Effector memory CD4-positive, alpha-beta T cell (primary cell): Measurements from ENCODE around the gene ARL2BP.
A peak's percentile ranks its signal among the peaks of the same experiment; 100 is the strongest.

Experiments used
- DNase-seq, 3 donors: peaks; one replicate each; pipeline ENCODE4 v3.0.0-alpha.2; 2020
- H3K27ac ChIP-seq: 2 replicates; pipeline ENCODE4 v1.7.0; 2013; ENCODE audit warnings: mild to moderate bottlenecking, low read length, moderate library complexity; ENCODE audit not compliant: insufficient read depth, poor library complexity, severe bottlenecking
- H3K27me3 ChIP-seq: replicated peaks from 2 replicates; pipeline ENCODE4 v1.7.0; 2013; ENCODE audit warnings: mild to moderate bottlenecking, low read length; ENCODE audit not compliant: insufficient read depth, control insufficient read depth, poor library complexity, severe bottlenecking
- H3K36me3 ChIP-seq: 2 replicates; pipeline ENCODE4 v1.7.0; 2013; ENCODE audit warnings: mild to moderate bottlenecking, low read length, moderate library complexity; ENCODE audit not compliant: control insufficient read depth, insufficient read depth
- H3K4me1 ChIP-seq: 2 replicates; pipeline ENCODE4 v1.7.0; 2013; ENCODE audit warnings: low read length, mild to moderate bottlenecking; ENCODE audit not compliant: control insufficient read depth, insufficient read depth, poor library complexity, severe bottlenecking
- H3K4me3 ChIP-seq: 2 replicates; pipeline ENCODE4 v1.7.0; 2013; ENCODE audit warnings: low read length, low read depth, mild to moderate bottlenecking; ENCODE audit not compliant: insufficient read depth, poor library complexity, severe bottlenecking
- H3K9me3 ChIP-seq: 2 replicates; pipeline ENCODE4 v1.7.0; 2013; ENCODE audit warnings: mild to moderate bottlenecking, low read length, moderate library complexity; ENCODE audit not compliant: control insufficient read depth

The ARL2BP gene

GRCh38 chr16:57234707-57235092 lies 10.4 kb upstream of the ARL2BP start:
- H3K36me3 ChIP-seq, result peaks cover 73% of the 10 kb centered on the region
- no peak overlapping the region for H3K27ac ChIP-seq
- H3K4me1 ChIP-seq, result no peaks in the 10 kb centered on the region
- H3K27me3 ChIP-seq, result no peaks in the 10 kb centered on the region
- H3K9me3 ChIP-seq, result no peaks in the 10 kb centered on the region
- no peak overlapping the region for H3K4me3 ChIP-seq
- DNase-seq, result no peak

GRCh38 chr16:57235128-57236021 lies 9.7 kb upstream of the ARL2BP start:
- DNase-seq, result no peak
- Histone ChIP-seq H3K4me3 (no peak overlapping the region), H3K9me3 (no peaks in the 10 kb centered on the region), H3K36me3 (peaks cover 69% of the 10 kb centered on the region), H3K27ac (no peak overlapping the region), H3K27me3 (no peaks in the 10 kb centered on the region), H3K4me1 (no peaks in the 10 kb centered on the region)

GRCh38 chr16:57236022-57236350 lies 9.1 kb upstream of the ARL2BP start:
- H3K36me3 ChIP-seq, result peaks cover 63% of the 10 kb centered on the region

GRCh38 chr16:57238682-57239081 lies 6.4 kb upstream of the ARL2BP start:
- no peaks in the 10 kb centered on the region for H3K4me1 ChIP-seq
- H3K4me3 ChIP-seq, result no peak overlapping the region
- H3K9me3 ChIP-seq, result no peaks in the 10 kb centered on the region
- no peaks in the 10 kb centered on the region for H3K27me3 ChIP-seq
- DNase-seq, result no peak
- peaks cover 39% of the 10 kb centered on the region for H3K36me3 ChIP-seq
- no peak overlapping the region for H3K27ac ChIP-seq

More at GRCh38 chr16:57236022-57236350, 9.1 kb upstream of the ARL2BP start:
- no peaks in the 10 kb centered on the region for H3K9me3 ChIP-seq
- no peak overlapping the region for H3K27ac ChIP-seq
- no peak for DNase-seq
- H3K4me3 ChIP-seq, result no peak overlapping the region
- H3K4me1 ChIP-seq, result no peaks in the 10 kb centered on the region
- H3K27me3 ChIP-seq, result no peaks in the 10 kb centered on the region

- H3K4me1 ChIP-seq, result no peaks in the 10 kb centered on the region
- no peaks in the 10 kb centered on the region for H3K27me3 ChIP-seq
- no peak for DNase-seq
- peaks cover 34% of the 10 kb centered on the region for H3K36me3 ChIP-seq
- no peaks in the 10 kb centered on the region for H3K9me3 ChIP-seq
- H3K27ac ChIP-seq, result no peak overlapping the region
- no peak overlapping the region for H3K4me3 ChIP-seq
These were observed 6.0 kb upstream of the ARL2BP start for GRCh38 chr16:57239107-57239506.

GRCh38 chr16:57240851-57241250 lies 4.2 kb upstream of the ARL2BP start:
- Histone ChIP-seq H3K4me3 (no peak overlapping the region), H3K9me3 (no peaks in the 10 kb centered on the region), H3K4me1 (peaks cover 5% of the 10 kb centered on the region), H3K27ac (no peak overlapping the region), H3K36me3 (peaks cover 17% of the 10 kb centered on the region), H3K27me3 (no peaks in the 10 kb centered on the region)
- DNase-seq, result no peak

GRCh38 chr16:57242650-57243049 lies 2.4 kb upstream of the ARL2BP start:
- H3K27me3 ChIP-seq, result no peaks in the 10 kb centered on the region
- H3K27ac ChIP-seq, result no peak overlapping the region
- peaks cover 6% of the 10 kb centered on the region for H3K4me1 ChIP-seq
- peaks cover 10% of the 10 kb centered on the region for H3K36me3 ChIP-seq
- H3K9me3 ChIP-seq, result no peaks in the 10 kb centered on the region
- no peak overlapping the region for H3K4me3 ChIP-seq
- no peak for DNase-seq

- DNase-seq, result no peak
- H3K4me3 ChIP-seq, result peak overlapping the region; percentile 67
- peak overlapping the region; percentile 82 for H3K27ac ChIP-seq
- H3K4me1 ChIP-seq, result peaks cover 6% of the 10 kb centered on the region
- H3K36me3 ChIP-seq, result peaks cover 13% of the 10 kb centered on the region
- H3K27me3 ChIP-seq, result no peaks in the 10 kb centered on the region
- no peaks in the 10 kb centered on the region for H3K9me3 ChIP-seq
These were observed 644 bp upstream of the ARL2BP start for GRCh38 chr16:57244463-57244766.

GRCh38 chr16:57245472-57246113 lies 534 bp downstream of the ARL2BP start:
- H3K36me3 ChIP-seq, result peaks cover 23% of the 10 kb centered on the region
- peak overlapping the region; percentile 67 for H3K4me3 ChIP-seq
- H3K27me3 ChIP-seq, result no peaks in the 10 kb centered on the region
- no peaks in the 10 kb centered on the region for H3K9me3 ChIP-seq
- peaks cover 6% of the 10 kb centered on the region for H3K4me1 ChIP-seq
- H3K27ac ChIP-seq, result peak overlapping the region; percentile 82
- DNase-seq, result no peak

GRCh38 chr16:57251352-57251751 lies 6.3 kb downstream of the ARL2BP start:
- H3K4me3 ChIP-seq, result no peak overlapping the region
- H3K9me3 ChIP-seq, result no peaks in the 10 kb centered on the region
- no peaks in the 10 kb centered on the region for H3K4me1 ChIP-seq
- H3K27ac ChIP-seq, result no peak overlapping the region
- no peaks in the 10 kb centered on the region for H3K27me3 ChIP-seq
- DNase-seq, result no peak
- peaks cover 51% of the 10 kb centered on the region for H3K36me3 ChIP-seq
